HFFc6 (cell line): ENCODE results near the gene ZNF578. TPM values are rescaled to one million over a fixed set of nuclear protein-coding genes. Genes with fewer than 3 reads are reported as not detected.
"Not testable (repeated sequence)": the region's sequence is repeated elsewhere in the genome, so short reads cannot be mapped to it uniquely, and the experiment has no call there.

Experiments used
- DNase-seq: peaks from one replicate; pipeline ENCODE4 v3.0.0-alpha.2; 2018
- H3K27ac Mint-ChIP-seq: 2 replicates; pipeline ENCODE4 v1.8.0; 2020; ENCODE audit warnings: mild to moderate bottlenecking, mixed read lengths
- H3K27me3 Mint-ChIP-seq: 2 replicates; pipeline ENCODE4 v1.8.0; 2021; ENCODE audit warnings: mild to moderate bottlenecking, moderate library complexity, mixed read lengths; ENCODE audit not compliant: insufficient read depth
- H3K36me3 Mint-ChIP-seq: 2 replicates; pipeline ENCODE4 v1.8.0; 2021; ENCODE audit warnings: low read depth, mixed read lengths
- H3K4me1 Mint-ChIP-seq: 2 replicates; pipeline ENCODE4 v1.8.0; 2020; ENCODE audit warnings: low read depth, mixed read lengths
- H3K4me3 Mint-ChIP-seq: 2 replicates; pipeline ENCODE4 v1.8.0; 2020; ENCODE audit warnings: mild to moderate bottlenecking, moderate library complexity, mixed read lengths
- H3K9me3 Mint-ChIP-seq: 2 replicates; pipeline ENCODE4 v1.8.0; 2020; ENCODE audit warnings: mild to moderate bottlenecking, mixed read lengths
- total RNA-seq, 6 experiments: library from RNA; stranded (reverse); fragmentation: NEBNext Ultra II Directional; extraction: Animal tissue kit (Norgen Biotek cat#: 25700); gene quantifications; 2 replicates in 1 of 6; 3 replicates in 5 of 6; pipeline ENCODE4 v1.2.3, GENCODE V29; 2021
- TF ChIP-seq, protein P1 (sequence below): fragments of 200-600 bp; sonication (generic); IDR thresholded peaks from 2 replicates; pipeline ENCODE4 v1.5.0; 2021; ENCODE audit warnings: antibody characterized with exemption, mild to moderate bottlenecking

Gene ZNF578
- total RNA-seq, 6 experiments from 2014 or later: 0.94 to 1.4 (median 1.0) TPM

DNA sequence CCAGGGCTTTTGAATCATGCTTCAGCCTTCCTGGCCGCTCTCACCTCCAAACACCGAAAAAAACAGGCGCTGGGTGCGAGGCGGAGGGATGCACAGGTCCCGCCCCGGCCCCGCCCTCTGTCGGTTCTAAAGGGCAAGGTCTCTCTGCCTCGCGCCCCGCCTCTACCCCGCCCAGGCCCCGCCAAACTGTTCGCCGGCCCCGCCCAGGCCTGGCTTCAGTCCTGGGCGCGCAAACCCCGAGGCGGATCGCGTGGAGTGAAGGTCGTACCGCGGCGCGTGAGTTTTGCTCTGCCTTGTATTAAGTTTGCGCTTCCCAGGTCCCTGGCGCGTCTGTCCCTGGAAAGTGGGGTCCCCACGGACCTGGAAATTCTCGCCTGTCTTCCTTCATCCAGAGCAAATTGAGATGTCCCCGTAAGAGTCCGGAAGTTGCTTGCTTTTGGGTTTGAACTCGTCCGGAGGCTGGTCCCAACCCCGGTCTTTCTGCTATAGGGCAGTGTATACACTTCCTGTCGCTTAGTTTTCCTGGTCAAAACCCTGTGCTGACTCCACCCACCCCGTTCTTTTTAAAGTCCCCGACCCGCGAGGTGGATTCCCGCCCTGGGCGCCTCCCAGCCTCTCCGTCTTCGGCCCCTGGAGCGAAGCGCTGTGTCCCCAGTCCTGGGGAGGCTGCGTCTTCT is 82.6 kb downstream of the ZNF578 start:
- H3K36me3 Mint-ChIP-seq: peaks cover 59% of the 10 kb centered on the region
- TF ChIP-seq, protein P1, sequence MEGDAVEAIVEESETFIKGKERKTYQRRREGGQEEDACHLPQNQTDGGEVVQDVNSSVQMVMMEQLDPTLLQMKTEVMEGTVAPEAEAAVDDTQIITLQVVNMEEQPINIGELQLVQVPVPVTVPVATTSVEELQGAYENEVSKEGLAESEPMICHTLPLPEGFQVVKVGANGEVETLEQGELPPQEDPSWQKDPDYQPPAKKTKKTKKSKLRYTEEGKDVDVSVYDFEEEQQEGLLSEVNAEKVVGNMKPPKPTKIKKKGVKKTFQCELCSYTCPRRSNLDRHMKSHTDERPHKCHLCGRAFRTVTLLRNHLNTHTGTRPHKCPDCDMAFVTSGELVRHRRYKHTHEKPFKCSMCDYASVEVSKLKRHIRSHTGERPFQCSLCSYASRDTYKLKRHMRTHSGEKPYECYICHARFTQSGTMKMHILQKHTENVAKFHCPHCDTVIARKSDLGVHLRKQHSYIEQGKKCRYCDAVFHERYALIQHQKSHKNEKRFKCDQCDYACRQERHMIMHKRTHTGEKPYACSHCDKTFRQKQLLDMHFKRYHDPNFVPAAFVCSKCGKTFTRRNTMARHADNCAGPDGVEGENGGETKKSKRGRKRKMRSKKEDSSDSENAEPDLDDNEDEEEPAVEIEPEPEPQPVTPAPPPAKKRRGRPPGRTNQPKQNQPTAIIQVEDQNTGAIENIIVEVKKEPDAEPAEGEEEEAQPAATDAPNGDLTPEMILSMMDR: peak; percentile 64
- peaks cover 10% of the 10 kb centered on the region for H3K9me3 Mint-ChIP-seq
- peak overlapping the region; percentile 89 for H3K4me3 Mint-ChIP-seq
- H3K27ac Mint-ChIP-seq: peak overlapping the region; percentile 78
- DNase-seq: peak; percentile 78
- peaks cover 28% of the 10 kb centered on the region for H3K4me1 Mint-ChIP-seq
- peaks cover 2% of the 10 kb centered on the region; the same call in 1 of the 2 replicates for H3K27me3 Mint-ChIP-seq

DNA sequence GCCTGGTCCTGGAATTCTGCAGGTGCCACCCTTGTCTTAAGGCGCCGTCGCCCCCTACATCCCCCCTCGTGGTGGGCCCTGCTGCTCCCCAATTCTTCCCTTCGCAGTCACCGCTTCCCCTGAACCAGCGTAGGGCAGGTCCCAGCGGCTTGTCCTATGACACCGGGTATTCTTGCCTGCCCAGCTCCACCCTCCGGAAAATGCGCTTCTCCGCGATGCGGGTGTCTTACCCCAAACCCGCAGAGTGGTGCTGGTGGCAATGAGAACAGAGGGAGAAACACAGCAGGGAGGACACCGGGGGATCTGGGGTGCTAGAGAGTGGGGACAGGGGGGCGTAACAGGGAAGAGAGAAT is 83.1 kb downstream of the ZNF578 start:
- peaks cover 15% of the 10 kb centered on the region for H3K9me3 Mint-ChIP-seq
- H3K36me3 Mint-ChIP-seq: peaks cover 64% of the 10 kb centered on the region
- peaks cover 28% of the 10 kb centered on the region for H3K4me1 Mint-ChIP-seq
- TF ChIP-seq, protein P1: no peak
- peak overlapping the region; percentile 78 for H3K27ac Mint-ChIP-seq
- H3K27me3 Mint-ChIP-seq: peaks cover 2% of the 10 kb centered on the region; the same call in 1 of the 2 replicates
- no peak for DNase-seq
- H3K4me3 Mint-ChIP-seq: peak overlapping the region; percentile 89

DNA sequence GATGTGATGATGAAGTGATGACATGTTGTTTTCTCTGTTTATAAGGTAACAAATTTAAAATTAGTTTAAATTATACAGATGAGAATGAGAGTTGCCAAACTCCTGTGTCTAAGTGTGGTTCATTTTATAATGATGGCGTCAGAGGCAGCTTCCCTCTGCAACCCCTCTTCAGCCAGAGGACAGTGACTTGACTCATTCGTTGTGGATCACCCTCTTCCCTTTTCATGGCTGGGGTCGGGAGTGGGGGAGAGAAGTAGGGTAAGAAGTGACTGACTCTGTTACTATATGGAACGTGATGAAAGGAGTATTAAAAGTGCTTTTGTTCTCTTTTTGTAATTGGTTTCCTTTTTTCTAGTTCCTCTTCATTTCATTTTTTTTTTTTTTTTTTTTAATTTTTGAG is 85.5 kb downstream of the ZNF578 start:
- Mint-ChIP-seq H3K4me1 (peaks cover 40% of the 10 kb centered on the region), H3K36me3 (peaks cover 67% of the 10 kb centered on the region), H3K9me3 (peaks cover 33% of the 10 kb centered on the region)
- not testable (repeated sequence) for DNase-seq, H3K27me3 Mint-ChIP-seq, H3K4me3 Mint-ChIP-seq, H3K27ac Mint-ChIP-seq

DNA sequence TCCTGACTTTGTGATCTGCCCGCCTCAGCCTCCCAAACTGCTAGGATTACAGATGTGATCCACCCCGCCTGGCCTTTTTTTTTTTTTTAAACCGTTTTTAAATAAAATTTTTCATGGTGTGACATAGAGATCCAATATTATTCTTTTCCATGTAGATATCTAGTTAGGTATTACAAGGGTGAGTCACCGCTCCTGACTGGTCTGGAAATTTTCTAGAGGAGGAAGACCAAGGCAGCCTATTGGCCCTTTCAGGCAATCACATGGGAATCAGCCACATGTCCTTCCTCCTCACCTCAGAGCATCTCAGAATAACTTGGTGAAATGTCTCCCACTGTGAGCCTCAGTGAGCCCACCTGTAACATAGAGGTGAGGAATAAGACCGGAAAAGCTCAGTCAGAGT is 87.8 kb downstream of the ZNF578 start:
- DNase-seq, H3K27ac Mint-ChIP-seq, H3K4me3 Mint-ChIP-seq, H3K27me3 Mint-ChIP-seq: not testable (repeated sequence)
- Mint-ChIP-seq H3K36me3 (peaks cover 72% of the 10 kb centered on the region), H3K4me1 (peaks cover 28% of the 10 kb centered on the region), H3K9me3 (peaks cover 40% of the 10 kb centered on the region)

DNA sequence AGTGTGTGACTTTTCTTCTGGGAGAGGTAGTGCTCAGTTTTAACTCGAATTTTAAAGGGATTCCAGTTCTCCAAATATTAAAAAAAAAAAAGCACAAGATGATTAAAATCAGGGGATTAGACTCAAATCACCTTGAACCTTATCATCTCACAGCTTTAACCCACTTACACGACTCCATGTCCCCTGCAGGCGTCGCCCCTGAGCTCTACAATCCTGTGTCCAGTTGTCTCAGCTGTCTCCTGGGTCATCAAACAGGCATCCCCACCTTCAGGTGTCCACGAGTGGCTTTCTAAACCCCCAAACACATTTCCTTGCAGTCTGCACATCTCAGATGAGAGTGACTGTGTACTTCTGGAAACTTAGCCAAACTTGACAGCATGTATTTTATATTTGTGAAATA is 88.3 kb downstream of the ZNF578 start:
- TF ChIP-seq, protein P1: no peak
- peaks cover 24% of the 10 kb centered on the region for H3K4me1 Mint-ChIP-seq
- no peak overlapping the region for H3K27ac Mint-ChIP-seq
- no peak for DNase-seq
- peaks cover 73% of the 10 kb centered on the region for H3K36me3 Mint-ChIP-seq
- H3K9me3 Mint-ChIP-seq: peaks cover 44% of the 10 kb centered on the region
- H3K27me3 Mint-ChIP-seq: peaks cover under 1% of the 10 kb centered on the region; the same call in 1 of the 2 replicates
- H3K4me3 Mint-ChIP-seq: no peak overlapping the region

DNA sequence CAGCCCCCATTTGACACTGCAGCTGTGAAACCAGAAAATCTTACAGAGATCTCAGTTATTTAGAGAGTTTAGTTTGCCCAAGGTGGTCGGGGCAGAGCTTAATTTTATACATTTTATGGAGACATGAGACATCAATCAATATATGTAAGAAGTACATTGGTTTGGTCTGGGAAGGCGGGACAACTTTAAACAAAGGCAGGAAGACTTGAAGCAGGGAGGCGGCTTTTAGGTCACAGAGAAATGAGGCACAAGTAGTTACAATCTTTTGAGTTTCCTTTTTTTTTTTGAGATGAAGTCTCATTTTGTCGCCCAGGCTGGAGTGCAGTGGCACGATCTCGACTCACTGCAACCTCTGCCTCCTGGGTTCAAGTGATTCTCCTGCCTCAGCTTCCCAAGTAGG is 89.2 kb downstream of the ZNF578 start:
- not testable (repeated sequence) for H3K27ac Mint-ChIP-seq, H3K4me3 Mint-ChIP-seq, DNase-seq, H3K27me3 Mint-ChIP-seq
- H3K4me1 Mint-ChIP-seq: peaks cover 20% of the 10 kb centered on the region; the same call in 1 of the 2 replicates
- H3K9me3 Mint-ChIP-seq: peaks cover 52% of the 10 kb centered on the region
- H3K36me3 Mint-ChIP-seq: peaks cover 73% of the 10 kb centered on the region

DNA sequence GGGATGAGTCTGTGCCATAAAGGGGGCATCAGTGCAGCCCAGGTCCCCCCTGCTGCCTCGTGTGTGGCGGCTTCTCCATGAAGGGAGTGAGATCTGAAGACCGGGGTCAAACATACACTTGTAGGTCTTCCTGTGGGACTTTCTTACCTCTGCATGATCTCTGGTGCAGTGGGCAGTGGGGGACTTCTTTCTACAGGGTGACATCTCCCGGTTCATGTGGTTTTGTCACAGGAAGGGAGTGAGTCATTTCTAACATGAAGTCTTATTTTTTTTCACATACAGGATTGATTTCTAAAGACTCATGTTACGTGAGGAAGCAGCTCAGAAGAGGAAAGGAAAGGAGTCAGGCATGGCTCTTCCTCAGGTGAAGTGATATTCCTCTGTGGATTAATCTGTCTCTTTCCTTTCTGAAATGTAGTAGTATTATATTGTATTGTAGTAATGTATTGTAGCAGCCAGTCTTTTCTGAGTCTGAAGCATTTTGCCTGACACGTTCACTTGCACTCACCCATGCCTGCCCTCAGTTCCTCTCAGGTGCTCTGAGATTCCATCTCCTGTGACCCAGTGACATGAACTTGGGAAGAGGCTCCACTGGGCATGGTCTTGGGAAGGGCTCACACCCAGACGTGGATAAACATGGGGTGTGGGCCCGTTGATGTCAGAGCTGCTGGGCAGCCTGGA is 89.8 kb downstream of the ZNF578 start:
- Mint-ChIP-seq H3K27ac (no peak overlapping the region), H3K9me3 (peaks cover 58% of the 10 kb centered on the region), H3K36me3 (peaks cover 78% of the 10 kb centered on the region), H3K27me3 (no peaks in the 10 kb centered on the region), H3K4me3 (no peak overlapping the region), H3K4me1 (peaks cover 20% of the 10 kb centered on the region; the same call in 1 of the 2 replicates)
- no peak for DNase-seq
- TF ChIP-seq, protein P1: no peak
